Activated CD4-positive, alpha-beta T cell treated with anti-CD3 and anti-CD28 coated beads, Interleukin-2, amount 50 U/mL, for 1 hour (primary cell): Measurements from ENCODE around the gene ARMC5.
"Not testable (repeated sequence)": the region's sequence is repeated elsewhere in the genome, so short reads cannot be mapped to it uniquely, and the experiment has no call there.

Experiments
- DNase-seq: peaks from one replicate; pipeline ENCODE4 v3.0.0-alpha.2; 2020

The ARMC5 gene

DNA sequence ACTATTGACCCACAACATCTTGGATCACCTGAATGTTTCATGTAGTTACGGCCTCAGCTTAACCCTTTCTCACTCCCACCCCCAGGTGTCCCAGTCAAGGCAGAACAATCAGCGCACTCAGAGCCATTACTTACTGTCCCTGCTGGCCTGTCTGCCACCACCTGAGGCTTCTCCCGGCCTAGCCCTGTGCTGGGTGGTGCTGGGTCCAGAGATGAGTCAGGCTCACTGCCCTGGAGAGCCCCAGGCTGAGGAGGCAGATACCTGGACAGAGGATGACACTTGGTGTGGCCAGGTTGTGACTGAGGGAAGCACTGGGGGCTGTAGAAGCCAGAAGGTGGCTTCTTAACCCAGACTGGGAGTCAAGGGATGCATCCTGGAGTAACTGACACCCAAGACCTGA is 19.7 kb downstream of the ARMC5 start:
- no peak for DNase-seq

DNA sequence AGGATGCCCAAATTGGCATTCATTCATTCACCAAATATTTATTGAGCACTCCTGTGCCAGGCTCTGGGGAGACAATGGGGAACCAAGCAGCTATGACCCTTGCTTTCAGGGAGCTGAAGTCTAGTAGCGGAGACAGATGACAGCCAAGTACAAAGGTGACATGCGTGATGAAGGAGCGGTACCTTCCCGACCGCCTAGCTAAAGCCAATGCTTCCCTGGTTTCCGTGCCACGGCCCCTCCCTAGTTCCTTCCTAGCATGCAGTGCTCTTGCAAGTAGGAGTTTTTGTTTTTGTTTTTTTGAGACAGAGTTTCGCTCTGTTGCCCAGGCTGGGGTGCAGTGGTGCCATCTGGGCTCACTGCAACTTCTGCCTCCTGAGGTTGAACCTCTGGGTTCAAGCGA is 20.4 kb downstream of the ARMC5 start:
- no peak for DNase-seq

DNA sequence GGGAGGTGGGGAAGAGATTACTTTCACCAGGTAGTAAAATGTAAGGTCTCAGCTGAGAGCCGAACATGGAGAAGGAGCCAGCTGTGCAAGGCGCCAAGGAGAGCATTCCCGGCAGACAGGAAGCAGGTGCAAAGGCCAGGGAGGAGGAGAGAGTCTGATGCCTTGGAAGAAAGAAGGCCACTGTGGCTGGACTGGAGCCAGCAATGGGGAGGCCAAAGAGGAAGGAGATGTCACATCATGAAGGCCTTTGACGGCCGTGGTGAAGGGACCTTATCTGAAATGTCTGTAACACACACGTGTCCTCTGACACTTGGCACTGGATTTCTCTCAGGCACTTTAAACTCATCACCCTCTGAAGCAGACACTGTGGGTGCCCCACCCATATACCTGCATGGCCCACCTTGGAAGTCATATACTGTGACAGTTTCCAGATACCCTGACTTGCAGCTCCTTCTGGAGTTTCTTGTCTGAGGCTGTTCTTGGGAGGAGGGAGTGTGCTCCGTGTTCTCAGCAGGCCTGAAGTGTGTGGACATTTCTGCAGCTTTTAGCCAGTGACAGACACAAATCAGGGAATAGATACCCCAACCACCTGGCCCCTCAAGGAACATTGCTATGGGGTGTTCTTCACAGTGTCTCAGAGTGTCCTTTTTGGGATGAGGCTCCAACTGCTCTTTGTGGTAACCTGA is 21.7 kb downstream of the ARMC5 start:
- DNase-seq: no peak

DNA sequence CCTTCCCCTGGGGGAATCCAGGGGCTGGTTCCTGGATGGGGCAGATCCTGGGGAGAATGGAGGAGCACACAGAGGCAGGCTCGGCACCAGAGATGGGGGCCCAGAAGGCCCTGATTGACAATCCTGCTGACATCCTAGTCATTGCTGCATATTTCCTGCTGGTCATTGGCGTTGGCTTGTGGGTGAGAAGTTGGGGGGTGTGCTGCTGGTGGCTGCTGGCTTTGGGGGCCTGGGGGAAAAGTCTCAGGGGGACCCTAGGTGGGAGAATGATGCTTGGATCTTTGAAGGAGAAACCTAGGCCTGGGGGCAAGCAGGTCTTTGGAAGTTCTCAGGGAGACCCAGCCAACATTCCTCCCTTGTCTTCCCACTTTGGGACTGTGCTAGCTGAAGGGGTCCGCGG is 23.8 kb downstream of the ARMC5 start, which contains the start of gene SLC5A2:
SLC5A2 (plus strand) TSS at position 43 of the 400 bp plus-strand sequence; CDS start at position 57, 14 bp downstream.
- no peak for DNase-seq

DNA sequence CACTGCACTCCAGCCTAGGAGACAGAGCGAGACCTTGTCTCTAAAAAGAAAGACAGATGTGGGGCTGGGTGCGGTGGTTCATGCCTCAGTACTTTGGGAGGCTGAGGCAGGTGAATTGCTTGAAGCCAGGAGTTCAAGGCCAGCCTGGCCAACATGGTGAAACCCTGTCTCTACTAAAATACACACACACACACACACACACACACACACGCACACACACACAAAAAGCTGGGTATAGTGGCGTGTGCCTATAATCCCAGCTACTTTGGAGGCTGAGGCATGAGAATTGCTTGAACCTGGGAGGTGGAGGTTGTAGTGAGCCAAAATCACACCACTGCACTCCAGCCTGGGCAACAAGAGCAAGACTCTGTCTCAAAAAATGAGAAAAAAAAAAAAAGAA is 24.7 kb downstream of the ARMC5 start:
- not testable (repeated sequence) for DNase-seq

DNA sequence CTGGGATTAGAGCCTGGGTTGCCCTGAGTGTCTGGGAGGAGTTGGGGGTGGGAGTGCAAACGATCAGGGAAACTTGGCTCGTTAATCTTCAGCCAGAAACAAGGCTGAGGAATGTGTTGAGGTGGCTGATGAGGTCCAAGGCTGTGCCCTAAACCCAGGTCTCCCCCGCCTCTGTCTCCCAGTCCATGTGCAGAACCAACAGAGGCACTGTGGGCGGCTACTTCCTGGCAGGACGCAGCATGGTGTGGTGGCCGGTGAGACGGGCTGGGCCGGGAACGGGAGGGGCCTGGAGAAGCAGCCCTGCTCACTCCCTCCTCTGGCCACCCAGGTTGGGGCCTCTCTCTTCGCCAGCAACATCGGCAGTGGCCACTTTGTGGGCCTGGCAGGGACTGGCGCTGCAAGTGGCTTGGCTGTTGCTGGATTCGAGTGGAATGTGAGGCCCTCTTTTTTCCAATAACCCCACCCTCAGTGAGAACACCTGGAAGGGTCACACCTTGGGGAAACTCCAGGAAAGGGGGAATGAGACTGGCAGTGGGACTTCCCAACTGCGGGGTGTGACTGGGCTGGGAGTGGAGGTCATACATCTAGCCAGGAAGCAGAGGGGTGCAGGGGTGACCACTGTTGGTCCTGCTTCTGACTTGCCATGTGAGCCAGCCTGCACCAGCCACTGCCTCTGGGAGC is 25.3 kb downstream of the ARMC5 start:
- DNase-seq: no peak

DNA sequence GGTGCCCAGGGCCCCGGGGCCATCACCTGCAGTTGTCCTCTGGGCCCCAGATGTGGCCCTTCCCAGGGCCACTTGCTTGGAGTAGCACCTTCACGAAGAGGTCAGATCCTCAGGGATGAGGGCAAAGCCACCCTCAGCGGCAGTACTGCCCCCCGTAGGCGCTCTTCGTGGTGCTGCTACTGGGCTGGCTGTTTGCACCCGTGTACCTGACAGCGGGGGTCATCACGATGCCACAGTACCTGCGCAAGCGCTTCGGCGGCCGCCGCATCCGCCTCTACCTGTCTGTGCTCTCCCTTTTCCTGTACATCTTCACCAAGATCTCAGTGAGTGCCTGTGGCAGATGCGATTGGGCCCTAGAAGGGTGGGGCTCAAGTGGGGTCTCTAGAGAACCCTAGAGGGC is 26.3 kb downstream of the ARMC5 start:
- DNase-seq: no peak

DNA sequence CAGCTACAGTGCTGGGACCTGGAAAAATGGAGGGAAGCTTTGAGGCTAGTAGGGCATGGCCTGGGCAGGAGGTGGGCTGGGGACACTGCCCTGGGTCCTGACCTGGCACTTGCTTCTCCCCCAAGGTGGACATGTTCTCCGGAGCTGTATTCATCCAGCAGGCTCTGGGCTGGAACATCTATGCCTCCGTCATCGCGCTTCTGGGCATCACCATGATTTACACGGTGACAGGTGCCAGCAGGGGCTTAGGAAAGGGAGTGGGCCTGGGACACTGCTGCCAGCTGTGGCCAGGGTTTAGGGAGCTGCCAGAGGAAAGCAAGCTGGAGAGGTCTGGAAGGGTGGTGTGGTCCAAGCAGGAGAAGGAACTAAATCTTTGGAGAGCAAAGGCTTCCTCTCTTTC is 26.7 kb downstream of the ARMC5 start:
- DNase-seq: no peak

DNA sequence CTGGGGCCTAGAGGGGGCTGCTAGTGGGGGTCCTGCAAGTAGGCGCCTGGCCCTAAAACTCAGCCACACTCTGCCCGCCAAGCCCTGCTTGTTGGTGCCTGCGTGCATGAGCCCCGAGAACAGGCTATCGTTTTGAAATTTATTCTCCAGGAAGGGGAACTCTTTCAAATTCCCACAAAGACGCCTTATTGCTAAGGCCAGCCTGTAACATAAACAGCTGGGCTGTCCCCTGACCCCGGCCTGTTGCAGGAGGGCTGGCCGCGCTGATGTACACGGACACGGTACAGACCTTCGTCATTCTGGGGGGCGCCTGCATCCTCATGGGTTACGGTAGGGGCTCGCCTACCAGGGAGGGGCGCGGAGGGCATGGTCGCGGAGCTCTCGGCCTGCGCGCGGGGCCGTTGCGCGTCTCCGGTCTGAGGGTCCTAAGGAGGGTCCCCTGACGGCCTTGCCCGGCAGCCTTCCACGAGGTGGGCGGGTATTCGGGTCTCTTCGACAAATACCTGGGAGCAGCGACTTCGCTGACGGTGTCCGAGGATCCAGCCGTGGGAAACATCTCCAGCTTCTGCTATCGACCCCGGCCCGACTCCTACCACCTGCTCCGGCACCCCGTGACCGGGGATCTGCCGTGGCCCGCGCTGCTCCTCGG is 27.9 kb downstream of the ARMC5 start:
- DNase-seq: no peak

DNA sequence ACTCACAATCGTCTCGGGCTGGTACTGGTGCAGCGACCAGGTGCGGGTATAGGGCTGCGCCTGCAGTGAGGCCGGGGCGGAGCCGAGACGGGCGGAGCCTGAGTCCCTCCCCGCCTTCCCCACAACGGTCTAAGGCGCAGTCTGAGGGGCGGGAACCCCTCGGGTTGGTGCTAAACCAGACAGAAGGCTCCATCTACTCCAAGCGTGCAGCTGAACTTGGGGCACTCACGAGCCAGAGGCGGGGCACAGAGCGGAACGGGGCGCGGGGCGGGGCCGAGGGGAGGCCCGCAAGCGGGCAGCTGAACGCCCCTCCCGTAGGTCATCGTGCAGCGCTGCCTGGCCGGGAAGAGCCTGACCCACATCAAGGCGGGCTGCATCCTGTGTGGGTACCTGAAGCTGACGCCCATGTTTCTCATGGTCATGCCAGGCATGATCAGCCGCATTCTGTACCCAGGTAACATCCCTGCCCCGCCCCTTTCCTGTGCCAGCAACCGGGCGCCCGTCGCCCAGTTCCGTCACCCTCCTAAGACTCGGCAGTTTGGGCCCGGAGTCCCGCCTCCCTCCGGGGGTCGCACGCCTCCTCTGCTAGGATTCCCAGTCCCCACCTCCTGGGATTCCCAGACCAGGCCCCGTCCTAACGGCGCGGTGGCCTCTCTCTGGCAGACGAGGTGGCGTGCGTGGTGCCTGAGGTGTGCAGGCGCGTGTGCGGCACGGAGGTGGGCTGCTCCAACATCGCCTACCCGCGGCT is 28.6 kb downstream of the ARMC5 start:
- peak; percentile 74 for DNase-seq

DNA sequence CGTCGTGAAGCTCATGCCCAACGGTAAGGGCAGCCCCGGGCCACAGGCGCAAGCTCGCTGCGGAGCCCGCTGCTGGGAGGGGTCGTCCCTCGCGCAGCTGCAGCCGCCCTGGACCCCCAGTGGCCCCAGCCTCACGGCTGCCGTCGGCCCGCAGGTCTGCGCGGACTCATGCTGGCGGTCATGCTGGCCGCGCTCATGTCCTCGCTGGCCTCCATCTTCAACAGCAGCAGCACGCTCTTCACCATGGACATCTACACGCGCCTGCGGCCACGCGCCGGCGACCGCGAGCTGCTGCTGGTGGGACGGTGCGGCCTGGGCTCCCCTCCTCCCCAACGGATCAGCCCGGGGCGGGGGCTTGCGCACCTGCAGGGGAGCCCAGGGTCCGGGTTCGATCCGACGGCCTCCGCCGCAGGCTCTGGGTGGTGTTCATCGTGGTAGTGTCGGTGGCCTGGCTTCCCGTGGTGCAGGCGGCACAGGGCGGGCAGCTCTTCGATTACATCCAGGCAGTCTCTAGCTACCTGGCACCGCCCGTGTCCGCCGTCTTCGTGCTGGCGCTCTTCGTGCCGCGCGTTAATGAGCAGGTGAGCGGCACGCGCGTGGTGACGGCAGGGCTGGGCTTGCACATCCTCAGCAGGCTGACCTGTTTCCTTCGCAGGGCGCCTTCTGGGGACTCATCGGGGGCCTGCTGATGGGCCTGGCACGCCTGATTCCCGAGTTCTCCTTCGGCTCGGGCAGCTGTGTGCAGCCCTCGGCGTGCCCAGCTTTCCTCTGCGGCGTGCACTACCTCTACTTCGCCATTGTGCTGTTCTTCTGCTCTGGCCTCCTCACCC is 29.4 kb downstream of the ARMC5 start:
- no peak for DNase-seq

DNA sequence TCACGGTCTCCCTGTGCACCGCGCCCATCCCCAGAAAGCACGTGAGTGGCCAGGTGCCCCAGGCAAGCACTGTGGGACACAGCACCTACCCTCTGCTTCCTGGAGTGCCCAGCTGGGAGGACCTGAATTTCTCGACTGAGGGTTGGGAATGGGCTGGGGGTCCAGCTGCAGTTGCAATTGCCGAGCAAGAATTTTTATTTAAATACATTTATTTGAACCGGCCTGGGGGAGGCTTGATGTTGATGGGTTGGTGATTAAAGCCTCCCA is 29.9 kb downstream of the ARMC5 start:
- no peak for DNase-seq

DNA sequence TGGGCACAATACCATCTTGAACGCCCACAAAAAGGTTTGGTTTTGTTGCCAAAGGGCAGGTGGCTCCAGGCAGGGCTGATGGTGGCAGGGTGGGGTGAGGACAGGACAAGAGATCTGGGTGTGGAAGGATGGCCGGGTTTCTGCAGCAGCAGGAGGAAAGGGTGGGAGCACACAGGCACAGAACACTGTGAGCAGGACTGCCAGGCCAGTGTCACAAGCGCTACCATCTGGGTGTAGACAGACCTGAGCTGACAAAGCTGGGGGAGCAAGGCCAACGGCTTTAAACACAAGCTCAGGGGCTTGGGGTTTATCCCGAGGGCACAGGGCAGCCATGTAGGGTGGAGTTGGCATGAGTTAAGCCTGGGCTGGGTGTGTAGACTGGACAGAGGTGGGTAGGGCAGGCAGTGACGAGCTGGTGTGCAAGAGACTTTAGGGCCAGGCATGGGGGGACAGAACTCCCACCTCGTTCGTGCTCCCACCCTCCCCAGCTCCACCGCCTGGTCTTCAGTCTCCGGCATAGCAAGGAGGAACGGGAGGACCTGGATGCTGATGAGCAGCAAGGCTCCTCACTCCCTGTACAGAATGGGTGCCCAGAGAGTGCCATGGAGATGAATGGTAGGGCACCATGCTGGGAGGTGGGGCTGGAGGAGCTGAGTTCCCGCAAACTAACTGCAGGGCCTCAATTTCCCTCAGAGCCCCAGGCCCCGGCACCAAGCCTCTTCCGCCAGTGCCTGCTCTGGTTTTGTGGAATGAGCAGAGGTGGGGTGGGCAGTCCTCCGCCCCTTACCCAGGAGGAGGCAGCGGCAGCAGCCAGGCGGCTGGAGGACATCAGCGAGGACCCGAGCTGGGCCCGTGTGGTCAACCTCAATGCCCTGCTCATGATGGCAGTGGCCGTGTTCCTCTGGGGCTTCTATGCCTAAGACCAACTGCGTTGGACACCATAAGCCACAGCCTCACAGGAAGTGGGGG is 30.6 kb downstream of the ARMC5 start:
- no peak for DNase-seq

DNA sequence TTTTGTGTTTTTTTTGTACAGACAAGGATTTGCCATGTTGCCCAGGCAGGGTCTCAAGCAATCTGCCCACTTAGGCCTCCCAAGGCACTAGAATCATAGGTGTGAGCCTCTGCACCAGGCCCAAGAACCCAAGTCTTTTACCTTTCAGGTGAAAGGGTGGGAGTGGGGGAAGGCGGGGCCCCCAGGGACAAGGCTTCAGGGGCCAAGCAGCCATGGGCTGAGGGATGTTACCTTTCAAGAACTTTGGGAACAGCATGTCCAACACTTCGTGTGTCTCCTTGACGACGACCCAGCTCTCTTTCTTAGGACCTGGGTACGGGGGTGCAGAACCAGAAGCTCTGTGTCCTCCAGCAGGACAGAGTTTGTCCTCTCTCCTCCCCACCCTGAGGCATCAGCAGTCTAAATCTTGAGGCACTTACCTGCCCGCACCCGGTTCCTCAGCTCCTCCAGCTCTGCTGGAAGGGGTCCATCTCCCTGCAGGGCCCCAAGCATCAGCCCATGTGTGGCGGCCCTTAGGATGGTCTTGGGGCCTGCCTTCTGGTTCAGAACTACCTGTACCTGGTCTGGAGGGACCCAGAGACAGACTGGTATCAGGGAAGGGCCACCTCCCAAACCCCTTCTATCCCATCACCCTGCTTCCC is 32.6 kb downstream of the ARMC5 start:
- DNase-seq: no peak

DNA sequence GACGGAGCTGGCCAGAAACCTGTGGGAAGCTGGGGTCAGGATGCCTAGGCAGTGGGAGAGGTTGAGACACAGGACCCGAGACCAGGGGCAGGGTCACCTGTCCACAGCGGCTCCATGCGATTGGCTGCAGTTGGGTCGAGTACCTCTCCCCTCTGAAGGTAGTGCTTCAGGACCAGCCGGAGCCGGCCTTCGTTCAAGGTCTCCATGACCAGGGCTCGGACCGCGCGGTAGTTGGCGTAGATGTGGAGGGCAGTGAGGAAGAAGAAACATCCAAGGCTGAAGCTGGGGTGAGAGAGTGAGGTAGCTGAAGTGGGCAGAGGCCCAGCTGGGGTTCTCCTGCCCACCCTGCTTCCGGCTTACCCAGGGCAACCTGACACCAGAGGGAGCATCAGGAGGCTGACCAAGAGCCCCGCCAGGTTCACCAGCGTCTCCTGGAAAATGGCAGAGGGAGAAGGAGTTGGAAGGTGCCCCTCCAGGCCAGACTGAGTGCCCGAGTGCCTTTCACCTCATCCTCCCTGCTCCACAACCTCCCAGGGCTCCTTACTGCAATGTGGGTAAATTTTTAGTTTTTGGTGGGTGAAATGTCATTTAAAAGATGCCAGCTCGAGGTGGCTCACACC is 34.3 kb downstream of the ARMC5 start:
- no peak for DNase-seq

DNA sequence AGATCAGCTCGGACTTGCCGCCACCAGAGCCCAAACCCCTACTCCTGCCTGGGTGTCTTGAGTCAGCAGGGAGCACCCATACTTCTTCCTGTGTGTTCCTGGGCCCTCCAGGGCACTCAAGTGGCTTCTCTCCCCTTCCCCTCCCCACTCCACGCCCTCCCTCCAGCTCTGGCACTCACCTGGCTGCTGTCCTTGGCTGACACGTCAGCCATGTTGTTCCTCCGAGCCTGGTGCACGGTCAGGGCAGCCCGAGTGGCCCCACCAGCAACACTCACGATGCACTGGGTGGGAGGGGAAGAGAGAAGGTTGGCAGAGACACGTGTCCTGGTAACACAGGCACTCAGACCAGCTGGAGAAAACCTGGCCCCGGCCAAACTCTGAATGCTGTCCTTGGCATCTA is 37.4 kb downstream of the ARMC5 start:
- no peak for DNase-seq

DNA sequence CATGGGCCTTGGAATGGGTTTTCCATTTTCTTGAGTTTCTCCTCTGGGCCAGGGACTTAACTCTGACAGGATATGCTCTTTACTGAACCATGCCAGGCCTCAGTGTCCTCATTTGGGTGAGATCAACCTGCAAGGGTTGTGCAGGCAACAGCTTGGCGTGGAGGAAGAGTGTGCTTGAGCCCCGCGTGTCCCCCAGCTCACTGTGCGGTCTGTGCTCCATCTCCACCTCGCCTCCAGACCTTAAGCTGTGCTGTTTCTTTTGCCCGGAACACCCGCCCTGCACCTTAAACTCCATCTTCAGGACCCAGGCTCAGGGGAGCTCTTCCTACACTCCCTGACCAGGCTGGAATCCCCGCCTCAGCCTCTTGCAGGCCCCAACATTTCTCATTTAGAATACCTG is 39.2 kb downstream of the ARMC5 start:
- no peak for DNase-seq

DNA sequence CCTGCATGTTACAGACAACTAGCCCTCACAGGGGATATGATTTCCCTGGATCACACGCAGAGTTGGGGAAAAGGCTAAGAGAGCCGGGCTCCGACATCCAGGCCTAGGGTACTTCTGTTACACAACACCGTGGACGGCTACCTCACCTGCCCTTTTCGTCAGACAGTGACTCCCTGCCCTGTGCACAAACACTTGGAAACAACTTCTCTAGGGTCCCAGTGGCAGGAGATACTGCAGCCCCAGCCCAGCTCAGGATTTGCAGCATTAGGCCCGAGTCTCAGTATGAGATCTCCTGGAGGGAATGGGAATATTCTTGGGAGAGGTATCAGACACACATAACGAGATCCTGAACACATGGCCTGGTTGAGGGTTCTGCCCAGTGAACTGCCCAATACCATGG is 40.6 kb downstream of the ARMC5 start:
- DNase-seq: no peak

DNA sequence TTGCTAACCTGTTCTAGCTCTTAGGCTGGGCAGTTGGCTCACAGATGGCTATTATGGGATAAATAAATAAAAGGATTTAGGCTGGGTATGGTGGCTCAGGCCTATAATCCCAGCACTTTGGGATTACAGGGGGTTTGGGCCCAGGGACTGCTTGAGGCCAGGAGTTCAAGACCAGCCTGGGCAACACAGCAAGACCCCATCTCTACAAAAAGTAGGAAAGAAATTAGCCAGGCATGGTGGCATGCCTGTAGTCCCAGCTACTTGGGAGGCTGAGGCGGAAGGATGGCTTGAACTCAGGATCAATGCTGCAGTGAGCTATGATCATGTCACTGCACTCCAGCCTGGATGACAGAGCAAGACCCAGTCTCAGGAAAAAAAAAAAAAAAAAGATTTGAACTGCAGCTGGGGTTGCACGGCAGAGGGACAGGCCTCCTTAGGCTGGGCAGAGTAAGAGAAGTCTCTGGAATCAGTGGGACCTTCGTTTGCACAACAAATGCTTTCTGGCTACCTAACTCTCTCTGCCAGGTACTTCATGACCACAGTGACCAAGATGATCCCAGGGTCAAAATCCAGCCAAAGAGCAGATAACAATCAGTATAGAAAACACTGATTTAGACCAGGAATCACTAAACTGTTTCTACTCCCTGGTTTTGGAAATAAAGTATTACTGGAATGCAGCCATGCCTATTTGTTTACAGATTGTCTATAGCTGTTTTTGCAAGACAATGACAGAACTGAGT is 42.1 kb downstream of the ARMC5 start:
- DNase-seq: no peak

DNA sequence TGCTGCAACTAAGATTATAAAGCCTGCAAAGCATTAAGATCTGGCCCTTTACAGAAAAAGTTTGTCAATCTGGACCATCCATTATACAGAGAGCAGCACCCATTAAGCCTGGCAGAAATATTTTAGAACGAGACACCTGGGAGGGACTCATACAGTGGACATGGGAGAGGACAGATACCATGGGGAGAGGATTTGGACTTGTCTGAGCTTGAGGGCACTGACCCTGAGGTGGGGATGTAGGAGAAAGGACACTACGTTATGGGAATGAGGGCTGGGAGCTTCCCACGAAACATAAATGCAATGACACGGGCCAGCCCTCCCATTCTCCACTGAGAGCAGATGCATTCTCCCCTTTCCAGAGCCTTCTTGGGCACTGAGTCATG is 42.7 kb downstream of the ARMC5 start:
- no peak for DNase-seq
